B cell (primary cell): ENCODE measurements around the gene ILDR2. TPM values are rescaled to one million over a fixed set of nuclear protein-coding genes. Genes with fewer than 3 reads are reported as not detected.

Experiments
- ATAC-seq: fragments of 200-7000 bp; cut with Tn5 transposase; one replicate; pipeline ENCODE4 v1.10.0; 2021; ENCODE audit warnings: low read depth, mild to moderate bottlenecking, moderate number of reproducible peaks, moderate library complexity
- CTCF ChIA-PET: fragments of 350-600 bp; sonication (Branson Sonifier 250); formaldehyde crosslinking; loops from one replicate; lab custom pipeline; 2021; ENCODE audit warnings: antibody characterized with exemption, inconsistent platforms; lab: Charles Lee
- POLR2A ChIA-PET: fragments of 350-600 bp; sonication (Branson Sonifier 250); formaldehyde crosslinking; loops from one replicate; lab custom pipeline; 2021; ENCODE audit warnings: antibody characterized with exemption; lab: Charles Lee
- DNase-seq: peaks from one replicate; pipeline ENCODE4 v3.0.0; 2013
- H2AFZ ChIP-seq: 2 replicates; pipeline ENCODE4 v1.6.1; 2012; ENCODE audit warnings: mild to moderate bottlenecking, low read depth, low read length; ENCODE audit not compliant: insufficient read depth, poor library complexity, severe bottlenecking
- H3K27ac ChIP-seq, 2 donors: 1 replicate in 1 of 2; 2 replicates in 1 of 2; pipeline ENCODE4 v1.5.1; 2012 to 2013; ENCODE audit warnings: low read length in 2 of 2, mild to moderate bottlenecking in 2 of 2, moderate library complexity in 1 of 2
- H3K27me3 ChIP-seq, 4 experiments: fragments of 200-600 bp in 1 of 4; sonication (generic) in 1 of 4; replicated peaks in 1 of 4; 1 replicate in 2 of 4; 2 replicates in 2 of 4; pipeline versions ENCODE4 v1.6.1 to v1.7.0; 2013 to 2016; ENCODE audit warnings: low read length in 3 of 4, mild to moderate bottlenecking in 2 of 4, mixed read lengths in 1 of 4, moderate library complexity in 1 of 4; ENCODE audit not compliant: insufficient read depth in 4 of 4, control insufficient read depth in 3 of 4; ENCODE audit errors: control extremely low read depth in 1 of 4
- H3K36me3 ChIP-seq, 2 experiments: replicated peaks in 1 of 2; 1 replicate in 1 of 2; 2 replicates in 1 of 2; pipeline versions ENCODE4 v1.6.1 to v1.7.1; 2013; ENCODE audit warnings: low read length in 1 of 2; ENCODE audit not compliant: insufficient read depth in 2 of 2, control insufficient read depth in 1 of 2; ENCODE audit errors: control extremely low read depth in 1 of 2, extremely low read depth in 1 of 2
- H3K4me1 ChIP-seq, 2 donors: fragments of 200-600 bp in 1 of 2; sonication (generic) in 1 of 2; 1 replicate in 1 of 2; 2 replicates in 1 of 2; pipeline versions ENCODE4 v1.5.1 to v1.6.1; 2013 to 2017; ENCODE audit warnings: low read length in 2 of 2; ENCODE audit not compliant: control insufficient read depth in 2 of 2, insufficient read depth in 2 of 2
- H3K4me2 ChIP-seq: replicated peaks from 2 replicates; pipeline ENCODE3; 2012; ENCODE audit warnings: mild to moderate bottlenecking, low read depth, low read length; ENCODE audit not compliant: poor library complexity, severe bottlenecking
- H3K4me3 ChIP-seq, 5 experiments: fragments of 200-600 bp in 1 of 5; sonication (generic) in 1 of 5; 1 replicate in 3 of 5; 2 replicates in 2 of 5; pipeline versions ENCODE4 v1.5.1 to v1.7.0; 2011 to 2016; ENCODE audit warnings: low read length in 4 of 5, mild to moderate bottlenecking in 4 of 5, low read depth in 2 of 5, control low read depth in 1 of 5, moderate library complexity in 1 of 5; ENCODE audit not compliant: insufficient read depth in 1 of 5; ENCODE audit errors: control extremely low read depth in 1 of 5, extremely low read depth in 1 of 5
- H3K79me2 ChIP-seq: fragments of 200-600 bp; sonication (generic); one replicate; pipeline ENCODE4 v1.6.0; 2016; ENCODE audit warnings: low read length; ENCODE audit not compliant: control insufficient read depth, insufficient read depth
- H3K9ac ChIP-seq: fragments of 200-600 bp; sonication (generic); 2 replicates; pipeline ENCODE4 v1.6.1; 2017; ENCODE audit warnings: mild to moderate bottlenecking, low read length, moderate library complexity
- H3K9me3 ChIP-seq, 3 donors: one replicate each; pipeline versions ENCODE4 v1.6.1 to v1.7.1; 2013; ENCODE audit warnings: low read length in 2 of 3; ENCODE audit not compliant: control insufficient read depth in 2 of 3, insufficient read depth in 1 of 3; ENCODE audit errors: control extremely low read depth in 1 of 3
- H4K20me1 ChIP-seq: 2 replicates; pipeline ENCODE4 v1.6.0; 2012; ENCODE audit warnings: mild to moderate bottlenecking, low read length; ENCODE audit not compliant: insufficient read depth, control insufficient read depth, poor library complexity, severe bottlenecking
- H3K27ac Mint-ChIP-seq: one replicate; pipeline ENCODE4 v1.8.0; 2021; ENCODE audit warnings: mixed read lengths
- H3K27me3 Mint-ChIP-seq: one replicate; pipeline ENCODE4 v1.8.0; 2021; ENCODE audit warnings: mixed read lengths
- H3K4me1 Mint-ChIP-seq: one replicate; pipeline ENCODE4 v1.8.0; 2021; ENCODE audit warnings: mixed read lengths
- H3K4me3 Mint-ChIP-seq: one replicate; pipeline ENCODE4 v1.8.0; 2021; ENCODE audit warnings: mixed read lengths
- H3K9me3 Mint-ChIP-seq: one replicate; pipeline ENCODE4 v1.8.0; 2022; ENCODE audit warnings: mixed read lengths; ENCODE audit not compliant: insufficient read depth
- EZH2 ChIP-seq: IDR thresholded peaks from 2 replicates; pipeline ENCODE4 v1.6.1; 2012; ENCODE audit warnings: borderline replicate concordance, low read depth, mild to moderate bottlenecking, moderate library complexity, low read length; ENCODE audit not compliant: insufficient read depth, poor library complexity, severe bottlenecking
- WGBS: methylation state at CpG from one replicate; pipeline ENCODE4 v1.1.5; 2013; ENCODE audit warnings: missing lambda C conversion rate; ENCODE audit not compliant: insufficient coverage; 5-methylcytosine and 5-hydroxymethylcytosine counted together
- intact Hi-C: fragments of 100-400 bp; cut with micrococcal nuclease; formaldehyde crosslinking; loops from one replicate; pipeline ENCODE4 v1.10.0; 2022
- polyA plus RNA-seq: library from polyadenylated mRNA; depleted of rRNA; stranded (reverse); fragments of >200 nt; gene quantifications from 2 replicates; pipeline ENCODE4 v1.2.3, GENCODE V29; 2012
- total RNA-seq, 2 donors: library from RNA; stranded (reverse); fragments of 120-200 nt in 1 of 2; gene quantifications; 1 replicate in 1 of 2; 2 replicates in 1 of 2; pipeline versions ENCODE4 v1.2.3 to v1.2.4, GENCODE V29; 2013 to 2022
- TF ChIP-seq, protein P1 (sequence below): fragments of 200-600 bp; IDR thresholded peaks from one replicate; pipeline ENCODE4 v1.8.0; 2022; ENCODE audit warnings: antibody characterized with exemption, mild to moderate bottlenecking

Gene ILDR2
- total and polyA plus RNA-seq, 2 donors (not counting 1 experiment from before 2014, with no cell fraction given): 0.01 TPM; not detected in 1

- no peak for ATAC-seq
- Histone ChIP-seq H3K27ac (peak overlapping the region; percentile 68 to 86), H3K36me3 (peaks cover 0 to 2% of the 10 kb centered on the region in 2 experiments), H3K9ac (peak overlapping the region; percentile 87), H3K27me3 (no peaks in the 10 kb centered on the region), H3K4me2 (peak overlapping the region; percentile 92), H3K4me3 (peak overlapping the region; percentile 44 to 80 (median 74)), H3K79me2 (peaks cover 55% of the 10 kb centered on the region), H4K20me1 (peaks cover 6% of the 10 kb centered on the region), H3K4me1 (peaks cover 12 to 13% of the 10 kb centered on the region in 2 donors), H2AFZ (peak overlapping the region; percentile 98), H3K9me3 (no peaks in the 10 kb centered on the region)
- CTCF ChIA-PET: interaction anchor here (0.5 to 2.9 kb wide), 5 partner anchors 22 to 1060 kb away, joined by 3 to 16 read pairs (median 3); partner anchors contain the start of gene POGK
- H3K4me3 Mint-ChIP-seq: peak overlapping the region; percentile 98
- H3K27ac Mint-ChIP-seq: peak overlapping the region; percentile 87
- H3K27me3 Mint-ChIP-seq: no peaks in the 10 kb centered on the region
- POLR2A ChIA-PET: interaction anchor here (0.7 to 1.6 kb wide), 3 partner anchors 35 to 1061 kb away, joined by 3 to 11 read pairs (median 4); partner anchors contain the start of genes DCAF6 and POGK
- TF ChIP-seq EZH2: no peak
- TF ChIP-seq, protein P1, sequence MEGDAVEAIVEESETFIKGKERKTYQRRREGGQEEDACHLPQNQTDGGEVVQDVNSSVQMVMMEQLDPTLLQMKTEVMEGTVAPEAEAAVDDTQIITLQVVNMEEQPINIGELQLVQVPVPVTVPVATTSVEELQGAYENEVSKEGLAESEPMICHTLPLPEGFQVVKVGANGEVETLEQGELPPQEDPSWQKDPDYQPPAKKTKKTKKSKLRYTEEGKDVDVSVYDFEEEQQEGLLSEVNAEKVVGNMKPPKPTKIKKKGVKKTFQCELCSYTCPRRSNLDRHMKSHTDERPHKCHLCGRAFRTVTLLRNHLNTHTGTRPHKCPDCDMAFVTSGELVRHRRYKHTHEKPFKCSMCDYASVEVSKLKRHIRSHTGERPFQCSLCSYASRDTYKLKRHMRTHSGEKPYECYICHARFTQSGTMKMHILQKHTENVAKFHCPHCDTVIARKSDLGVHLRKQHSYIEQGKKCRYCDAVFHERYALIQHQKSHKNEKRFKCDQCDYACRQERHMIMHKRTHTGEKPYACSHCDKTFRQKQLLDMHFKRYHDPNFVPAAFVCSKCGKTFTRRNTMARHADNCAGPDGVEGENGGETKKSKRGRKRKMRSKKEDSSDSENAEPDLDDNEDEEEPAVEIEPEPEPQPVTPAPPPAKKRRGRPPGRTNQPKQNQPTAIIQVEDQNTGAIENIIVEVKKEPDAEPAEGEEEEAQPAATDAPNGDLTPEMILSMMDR: no peak
- no peaks in the 10 kb centered on the region for H3K9me3 Mint-ChIP-seq
- peaks cover 38% of the 10 kb centered on the region for H3K4me1 Mint-ChIP-seq
- intact Hi-C loops: loop anchor here (5.0 kb wide), 1 partner anchor 842 kb away; no protein-coding TSS in a partner anchor
- 24% methylated on average over 4 of the region's 8 CpGs for WGBS
- DNase-seq: no peak
Measured at GRCh38 chr1:166875302-166875733, 100.0 kb downstream of the ILDR2 start.

DNA sequence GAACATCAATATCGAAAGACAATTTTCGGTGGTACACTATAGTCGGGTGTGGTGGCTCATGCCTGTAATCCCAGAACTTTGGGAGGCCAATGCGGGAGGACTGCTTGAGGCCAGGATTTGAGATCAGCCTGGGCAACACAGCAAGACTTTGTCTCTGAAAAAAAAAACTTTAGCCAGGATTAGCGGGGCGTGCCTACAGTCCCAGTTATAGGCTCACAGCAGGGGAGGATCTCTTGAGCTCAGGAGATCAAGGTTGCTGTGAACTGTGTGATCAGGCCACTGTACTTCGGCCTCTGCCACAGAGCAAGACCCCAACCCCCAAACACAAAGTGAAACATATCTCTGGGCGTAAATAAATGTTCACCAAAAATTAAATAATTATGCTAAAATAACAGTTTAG lies 100.9 kb downstream of the ILDR2 start:
- WGBS: 100% methylated on average over 4 of the region's 8 CpGs
- Histone ChIP-seq H3K4me1 (peaks cover 12 to 13% of the 10 kb centered on the region in 2 donors), H3K79me2 (peaks cover 61% of the 10 kb centered on the region), H3K4me2 (no peak overlapping the region), H3K9me3 (no peaks in the 10 kb centered on the region), H3K27me3 (no peaks in the 10 kb centered on the region), H2AFZ (no peak overlapping the region), H3K9ac (no peak overlapping the region), H3K27ac (no peak overlapping the region), H4K20me1 (peaks cover 13% of the 10 kb centered on the region), H3K36me3 (peaks cover 0 to 2% of the 10 kb centered on the region in 2 experiments), H3K4me3 (no peak overlapping the region)
- CTCF ChIA-PET: no interaction called here
- peaks cover 38% of the 10 kb centered on the region for H3K4me1 Mint-ChIP-seq
- intact Hi-C loops: no loop called here
- no peak overlapping the region for H3K4me3 Mint-ChIP-seq
- DNase-seq (no peak), ATAC-seq (no peak)
- peak overlapping the region; percentile 10 for H3K27ac Mint-ChIP-seq
- POLR2A ChIA-PET: no interaction called here
- TF ChIP-seq EZH2: no peak
- TF ChIP-seq, protein P1: no peak
- no peaks in the 10 kb centered on the region for H3K27me3 Mint-ChIP-seq
- no peaks in the 10 kb centered on the region for H3K9me3 Mint-ChIP-seq
